Lower leg skin (tissue), 4 donors: ENCODE measurements around the gene AP5B1. TPM values are rescaled to one million over a fixed set of nuclear protein-coding genes. Genes with fewer than 3 reads are reported as not detected.

Experiments used
- DNase-seq, 2 donors: peaks; one replicate each; pipeline ENCODE4 v3.0.0-alpha.2; 2019; ENCODE audit warnings: low spot score in 2 of 2
- H3K4me3 ChIP-seq: fragments of 200-600 bp; sonication (generic); 2 replicates; pipeline ENCODE4 v1.5.1; 2017; ENCODE audit warnings: mild to moderate bottlenecking, low read depth; ENCODE audit not compliant: poor library complexity, severe bottlenecking
- CTCF ChIP-seq, 3 donors: fragments of 450-650 bp; IDR thresholded peaks; one replicate each; pipeline ENCODE4 v1.5.1; 2016; ENCODE audit warnings: antibody characterized with exemption in 3 of 3, mild to moderate bottlenecking in 3 of 3, moderate library complexity in 2 of 3
- POLR2A ChIP-seq, 2 donors: fragments of 450-650 bp; IDR thresholded peaks; one replicate each; pipeline ENCODE4 v1.6.1; 2016 to 2017; ENCODE audit warnings: antibody characterized with exemption in 2 of 2, mild to moderate bottlenecking in 1 of 2, moderate library complexity in 1 of 2
- WGBS, 2 donors: methylation state at CpG; one replicate each; pipeline ENCODE4 v1.1.5; 2018; 5-methylcytosine and 5-hydroxymethylcytosine counted together
- intact Hi-C: fragments of 100-400 bp; cut with DNase I; formaldehyde crosslinking; loops from one replicate; pipeline ENCODE4 v1.15.0; 2023; ENCODE audit warnings: low total_unique reads
- total RNA-seq, 4 donors: library from RNA; depleted of rRNA; stranded (reverse); fragments of >200 nt; gene quantifications; one replicate each; pipeline ENCODE4 v1.1.0, GENCODE V29; 2016

The AP5B1 gene
- total RNA-seq, 4 donors from 2014 or later = 32.2 to 44.3 (median 39.7) TPM

GRCh38 chr11:65787649-65788622, 7.2 kb upstream of the AP5B1 start:
- intact Hi-C loops = no loop called here
- TF ChIP-seq POLR2A (IDR thresholded peaks at IDR 0.05) = no peak
- no peak for TF ChIP-seq CTCF (IDR thresholded peaks at IDR 0.05)
- WGBS, 2 donors = 4 to 9% methylated on average over 28 to 49 of the region's 64 CpGs
- H3K4me3 ChIP-seq = no peak overlapping the region
- peak in 1 of 2 donors; percentile 88 for DNase-seq

DNA sequence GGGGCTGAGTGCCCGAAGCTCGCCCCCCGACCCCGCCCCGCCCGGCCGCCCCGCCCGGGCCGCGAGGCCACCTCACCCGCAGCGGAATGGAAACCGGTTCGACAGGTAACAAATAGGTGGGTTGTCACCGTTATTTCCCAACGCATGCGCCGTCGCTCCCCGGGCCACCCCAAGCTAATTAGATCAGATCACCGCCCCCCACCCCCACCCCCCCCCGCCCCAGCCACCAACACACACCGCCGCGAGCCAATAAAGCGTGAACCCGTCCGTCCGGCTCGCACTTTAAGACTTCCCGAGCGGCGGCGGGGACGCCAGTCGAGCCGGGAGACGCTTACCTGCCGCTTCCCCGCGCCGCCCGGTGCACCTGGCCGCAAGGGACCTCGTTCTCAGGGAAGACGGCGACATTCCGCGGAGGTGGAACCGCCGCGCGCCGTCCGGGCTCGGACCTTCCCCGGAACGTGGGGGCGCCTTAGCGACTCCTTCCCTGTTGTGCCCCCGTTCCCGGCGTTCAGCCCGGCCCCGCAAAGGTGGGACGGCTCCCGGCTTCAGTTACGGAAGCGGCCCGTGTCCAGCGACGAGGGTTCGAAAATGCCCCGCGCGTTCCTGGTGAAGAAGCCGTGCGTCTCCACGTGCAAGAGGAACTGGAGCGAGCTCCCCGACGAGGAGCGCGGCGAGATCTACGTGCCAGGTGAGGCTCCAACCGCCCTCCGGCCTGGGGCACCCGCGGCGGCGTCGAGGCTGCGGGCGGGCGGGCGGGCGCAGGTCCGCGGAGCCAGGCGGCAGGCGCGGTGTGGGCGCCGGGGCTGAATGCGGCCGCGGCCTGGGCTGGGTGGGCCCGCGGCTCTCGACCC, 6.2 kb upstream of the AP5B1 start, which contains the start of gene OVOL1:
OVOL1 (plus strand) TSS at position 278 of the 851 bp plus-strand sequence; CDS start at position 589, 311 bp downstream.
- TF ChIP-seq CTCF (IDR thresholded peaks at IDR 0.05) (no peak), POLR2A (IDR thresholded peaks at IDR 0.05) (no peak)
- 0 to 1% methylated on average over 9 to 73 of the region's 112 CpGs for WGBS, 2 donors
- intact Hi-C loops = no loop called here
- DNase-seq = no peak
- no peak within 1 kb of the TSS for H3K4me3 ChIP-seq

DNA sequence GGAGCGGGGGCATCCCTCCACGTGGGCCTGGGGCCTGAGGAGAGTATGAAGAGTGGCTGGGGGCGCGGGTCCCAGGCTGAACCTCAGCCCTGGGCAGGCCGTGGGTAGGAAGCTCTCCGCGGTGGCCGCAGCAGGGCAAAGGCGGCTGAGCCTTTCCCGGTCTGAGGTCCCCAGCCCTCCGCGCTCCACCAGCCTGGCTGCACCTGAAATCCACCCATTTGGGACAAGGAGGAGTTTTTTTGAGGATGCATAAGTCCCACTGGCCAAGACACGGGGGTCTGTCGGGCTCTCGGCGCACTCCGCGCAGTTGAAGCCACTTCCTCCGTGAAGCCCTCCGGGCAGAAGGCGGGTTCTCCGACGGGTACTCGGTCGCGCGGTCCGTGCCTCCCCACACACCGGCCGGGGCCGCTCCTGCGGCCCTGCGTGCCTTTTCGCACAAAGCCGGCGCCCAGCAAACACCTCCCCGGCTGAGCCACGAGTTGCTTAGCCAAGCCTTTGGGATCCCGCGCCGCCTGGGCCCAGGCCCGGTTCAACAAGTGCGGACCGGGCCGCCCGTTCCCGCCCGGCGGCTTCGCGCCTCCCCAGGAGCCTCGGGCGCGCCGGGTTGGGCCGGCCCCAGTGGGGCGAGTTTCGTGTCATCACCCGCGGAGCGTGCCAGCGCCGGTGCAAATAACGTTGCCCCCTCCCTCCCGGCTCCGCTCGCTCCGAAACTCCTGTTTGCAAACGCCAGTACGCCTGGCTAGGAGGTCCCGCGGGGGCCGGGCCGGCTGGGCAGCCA, 5.4 kb upstream of the AP5B1 start:
- 13 to 31% methylated on average over 26 to 68 of the region's 74 CpGs for WGBS, 2 donors
- TF ChIP-seq POLR2A (IDR thresholded peaks at IDR 0.05) (no peak), CTCF (IDR thresholded peaks at IDR 0.05) (no peak)
- H3K4me3 ChIP-seq = no peak overlapping the region
- no peak for DNase-seq
- intact Hi-C loops = no loop called here

DNA sequence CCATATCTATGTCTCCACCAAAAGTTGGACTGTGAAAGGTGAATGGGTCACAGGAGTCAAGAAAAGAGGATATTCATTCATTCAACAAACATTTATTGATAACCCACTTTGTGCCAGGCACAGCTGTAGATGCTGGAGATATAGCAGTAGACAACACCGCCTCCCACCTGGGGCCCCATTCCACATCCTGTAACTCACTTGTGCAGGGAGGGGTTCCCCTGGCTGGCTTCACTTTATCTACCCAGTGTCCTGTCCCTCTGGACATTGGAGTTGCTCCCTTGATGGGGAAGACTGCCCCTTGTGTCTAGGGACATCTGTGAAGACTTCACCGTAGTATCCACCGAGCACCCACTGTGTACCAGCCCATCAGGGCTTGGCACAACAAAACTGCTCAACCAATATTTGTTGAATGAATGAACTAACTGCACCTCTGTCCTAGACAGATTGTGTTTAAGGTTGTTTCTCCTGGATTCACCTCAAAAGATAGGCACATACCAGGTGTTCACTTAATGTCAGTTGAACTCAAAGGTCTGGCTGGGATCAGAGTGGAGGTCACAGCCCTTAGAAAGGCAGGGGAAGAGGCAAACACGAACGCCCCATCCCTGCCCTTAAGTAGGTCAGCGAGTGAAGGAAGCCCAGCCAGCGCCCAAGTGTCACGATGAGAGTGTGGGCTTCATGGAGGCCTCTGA, 4.7 kb upstream of the AP5B1 start:
- intact Hi-C loops = no loop called here
- no peak for TF ChIP-seq POLR2A (IDR thresholded peaks at IDR 0.05)
- no peak for TF ChIP-seq CTCF (IDR thresholded peaks at IDR 0.05)
- WGBS, 2 donors = 64 to 68% methylated on average over 8 of the region's 8 CpGs
- DNase-seq = no peak
- no peak overlapping the region for H3K4me3 ChIP-seq

GRCh38 chr11:65782816-65783228, 2.0 kb upstream of the AP5B1 start:
- intact Hi-C loops = no loop called here
- H3K4me3 ChIP-seq = no peak overlapping the region
- TF ChIP-seq POLR2A (IDR thresholded peaks at IDR 0.05) = no peak
- no peak for TF ChIP-seq CTCF (IDR thresholded peaks at IDR 0.05)
- DNase-seq = no peak
- WGBS, 2 donors = 66 to 80% methylated on average over 9 of the region's 9 CpGs
